GM13977 (cell line): ENCODE results near the gene NAP1L5.

Experiments
- DNase-seq: peaks from one replicate; pipeline ENCODE4 v3.0.0; 2012; ENCODE audit warnings: low spot score
- CTCF ChIP-seq: IDR thresholded peaks from 2 replicates; pipeline ENCODE4 v1.5.1; 2012; ENCODE audit warnings: mild to moderate bottlenecking, control low read depth; ENCODE audit not compliant: insufficient read depth; ENCODE audit errors: extremely low read depth, missing control alignments
- in situ Hi-C: fragments of 300-500 bp; cut with MboI; formaldehyde crosslinking; loops from one replicate; pipeline ENCODE4 v1.12.0; 2022; ENCODE audit warnings: low sequenced_read_pairs, low pct_unique_long_range_greater_than_20kb, mixed read lengths, inconsistent platforms; ENCODE audit not compliant: unreplicated experiment

Gene NAP1L5

DNA sequence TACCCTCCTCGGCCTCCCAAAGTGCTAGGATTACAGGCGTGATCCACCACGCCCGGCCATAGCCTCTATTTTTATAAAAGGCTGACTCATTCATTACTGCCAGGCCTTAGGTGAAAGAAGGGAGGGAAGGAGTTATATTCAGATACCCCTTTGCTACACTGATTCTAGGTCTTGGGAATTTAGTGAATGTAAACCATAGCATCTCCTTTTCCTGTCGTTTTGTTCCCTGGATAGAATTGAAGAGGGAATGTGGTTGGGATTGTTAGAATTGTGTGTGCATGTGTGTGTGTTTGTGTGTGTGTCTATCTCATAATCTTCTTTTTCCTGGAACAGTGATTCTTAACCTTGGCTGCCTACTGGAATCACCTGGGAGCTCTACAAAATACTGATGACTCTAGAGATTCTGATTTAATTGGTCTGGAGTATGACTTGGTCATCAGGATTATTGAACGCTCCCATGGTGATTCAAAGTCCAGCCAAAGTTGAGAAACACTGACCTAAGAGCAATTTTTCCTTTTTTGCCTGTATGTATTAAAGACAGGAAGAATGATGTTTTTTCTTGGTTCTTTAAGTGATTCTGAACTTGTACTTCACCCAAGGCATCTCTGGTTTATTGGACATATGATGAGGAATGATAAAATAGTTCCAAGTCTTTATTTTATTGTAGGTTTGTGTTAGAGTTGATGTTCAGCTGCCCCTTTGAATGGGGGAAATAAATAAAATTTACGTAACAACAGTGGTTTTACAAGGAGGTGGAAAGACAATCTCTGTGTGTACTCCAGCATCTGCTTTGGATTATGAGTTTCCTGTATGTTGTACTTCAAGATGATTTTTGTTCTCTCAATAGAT lies 37.0 kb downstream of the NAP1L5 start:
- TF ChIP-seq CTCF = no peak
- in situ Hi-C loops = loop anchor here (5.0 kb wide), 1 partner anchor 128 kb away; no protein-coding TSS in a partner anchor
- no peak for DNase-seq

DNA sequence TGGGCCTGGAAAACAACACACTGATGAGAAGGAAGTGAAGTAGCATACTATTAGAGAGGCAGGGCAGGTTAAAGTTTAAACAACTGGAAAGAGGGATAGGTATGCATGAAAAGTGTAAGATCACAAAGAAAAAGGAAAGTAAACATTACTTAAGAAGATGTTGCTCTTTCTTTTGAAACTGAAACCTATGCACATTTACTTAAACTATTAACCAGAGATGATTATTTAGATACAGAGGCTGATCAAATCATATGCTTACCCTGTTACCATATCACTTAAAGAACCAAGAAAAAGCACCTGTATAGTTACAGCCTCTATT lies 37.8 kb downstream of the NAP1L5 start:
- no peak for TF ChIP-seq CTCF
- in situ Hi-C loops = loop anchor here (5.0 kb wide), 1 partner anchor 128 kb away; no protein-coding TSS in a partner anchor
- no peak for DNase-seq

DNA sequence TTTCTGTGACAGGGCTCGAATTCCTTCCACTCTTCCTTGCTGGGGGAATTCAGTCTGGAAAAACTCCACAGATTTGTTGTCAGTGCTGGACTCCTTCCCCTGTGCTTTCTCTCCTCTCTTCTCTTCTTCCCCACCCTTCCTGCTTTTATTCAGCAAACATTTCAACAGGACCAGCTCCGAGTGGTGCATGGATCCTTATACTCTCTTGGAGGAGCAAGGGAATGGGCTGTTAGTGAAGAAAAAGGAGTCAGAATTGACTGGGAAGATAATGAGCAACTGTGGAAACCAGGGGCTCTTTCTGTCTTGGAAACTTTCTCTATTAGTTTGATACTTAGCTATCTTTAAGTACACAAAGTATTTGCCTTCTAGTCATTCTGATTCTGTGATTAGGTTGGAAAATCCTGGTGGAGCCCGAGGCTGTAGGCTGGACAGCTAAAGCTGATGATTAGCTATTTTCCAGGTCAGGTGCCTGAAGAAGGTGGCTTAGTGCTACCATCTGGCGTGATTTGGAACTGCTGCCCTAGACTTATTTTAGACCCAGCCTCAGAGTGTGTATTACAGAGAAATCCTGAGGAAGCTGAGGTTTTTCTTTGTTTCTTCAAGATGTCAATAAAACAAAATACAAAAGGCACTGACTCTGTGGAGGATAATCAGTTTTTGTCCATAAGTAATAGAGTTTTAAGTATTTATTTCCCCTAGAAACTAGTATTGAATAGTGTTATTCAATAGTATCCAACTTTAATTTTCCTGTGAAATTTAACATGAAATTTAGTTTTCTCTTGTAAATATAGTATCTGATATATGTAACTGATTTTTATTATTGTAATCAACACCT lies 38.4 kb downstream of the NAP1L5 start:
- peak; percentile 82 for TF ChIP-seq CTCF
- in situ Hi-C loops = no loop called here
- peak; percentile 50 for DNase-seq

GRCh38 chr4:88655226-88655625 lies 42.4 kb downstream of the NAP1L5 start:
- DNase-seq = no peak
- in situ Hi-C loops = no loop called here
- no peak for TF ChIP-seq CTCF

GRCh38 chr4:88653371-88653946 lies 44.2 kb downstream of the NAP1L5 start:
- TF ChIP-seq CTCF = no peak
- in situ Hi-C loops = no loop called here
- DNase-seq = no peak

DNA sequence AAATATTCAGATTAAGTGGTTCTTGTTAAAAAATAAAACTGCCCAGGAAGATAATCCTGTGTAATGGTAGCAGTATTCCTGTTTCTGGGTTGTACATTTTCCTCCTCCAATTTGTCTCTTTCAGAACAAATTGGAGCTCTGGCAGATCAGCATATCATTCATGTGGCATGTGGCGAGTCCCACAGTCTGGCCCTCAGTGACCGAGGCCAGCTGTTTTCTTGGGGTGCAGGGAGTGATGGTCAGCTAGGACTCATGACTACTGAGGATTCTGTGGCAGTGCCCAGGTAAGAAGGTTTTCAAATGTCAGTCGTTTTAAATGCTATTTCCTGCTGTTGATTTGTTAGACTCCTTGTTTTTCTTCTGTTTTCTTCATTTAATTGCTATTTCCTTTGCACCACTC lies 47.9 kb downstream of the NAP1L5 start:
- no peak for TF ChIP-seq CTCF
- no peak for DNase-seq
- in situ Hi-C loops = no loop called here
